ENCODE measurements around the gene CAMP. TPM values are rescaled to one million over a fixed set of nuclear protein-coding genes. Genes with fewer than 3 reads are reported as not detected.

The CAMP gene
- total RNA-seq, 1 donor from 2014 or later, result not detected

GRCh38 chr3:48215876-48216275, 7.4 kb upstream of the CAMP start:
- no peaks in the 10 kb centered on the region for H3K9me3 Mint-ChIP-seq
- H3K27ac Mint-ChIP-seq, result no peak overlapping the region
- H3K36me3 Mint-ChIP-seq, result no peaks in the 10 kb centered on the region
- no peak for DNase-seq (ENCODE audit: extremely low spot score, unreplicated experiment)
- H3K27me3 Mint-ChIP-seq, result no peaks in the 10 kb centered on the region
- TF ChIP-seq CTCF (conservative IDR thresholded peaks at IDR 0.05), result no peak
- no peak overlapping the region for H3K4me3 Mint-ChIP-seq
- no peaks in the 10 kb centered on the region for H3K4me1 Mint-ChIP-seq (ENCODE audit: unreplicated experiment)

GRCh38 chr3:48217449-48217848, 5.8 kb upstream of the CAMP start:
- no peak for DNase-seq (ENCODE audit: extremely low spot score, unreplicated experiment)
- H3K4me1 Mint-ChIP-seq (ENCODE audit: unreplicated experiment), result no peaks in the 10 kb centered on the region
- H3K36me3 Mint-ChIP-seq, result no peaks in the 10 kb centered on the region
- H3K9me3 Mint-ChIP-seq, result no peaks in the 10 kb centered on the region
- no peak overlapping the region for H3K27ac Mint-ChIP-seq
- no peak for TF ChIP-seq CTCF (conservative IDR thresholded peaks at IDR 0.05)
- H3K4me3 Mint-ChIP-seq, result no peak overlapping the region
- no peaks in the 10 kb centered on the region for H3K27me3 Mint-ChIP-seq

GRCh38 chr3:48218537-48218936, 4.8 kb upstream of the CAMP start:
- no peaks in the 10 kb centered on the region for H3K4me1 Mint-ChIP-seq (ENCODE audit: unreplicated experiment)
- H3K27me3 Mint-ChIP-seq, result no peaks in the 10 kb centered on the region
- H3K27ac Mint-ChIP-seq, result no peak overlapping the region
- no peaks in the 10 kb centered on the region for H3K36me3 Mint-ChIP-seq
- H3K4me3 Mint-ChIP-seq, result no peak overlapping the region
- H3K9me3 Mint-ChIP-seq, result no peaks in the 10 kb centered on the region
- DNase-seq (ENCODE audit: extremely low spot score, unreplicated experiment), result no peak
- no peak for TF ChIP-seq CTCF (conservative IDR thresholded peaks at IDR 0.05)

GRCh38 chr3:48219543-48219942, 3.8 kb upstream of the CAMP start:
- Mint-ChIP-seq H3K27me3 (no peaks in the 10 kb centered on the region), H3K27ac (no peak overlapping the region)
- TF ChIP-seq CTCF (conservative IDR thresholded peaks at IDR 0.05), result no peak

GRCh38 chr3:48220746-48221145, 2.5 kb upstream of the CAMP start:
- Mint-ChIP-seq H3K36me3 (no peaks in the 10 kb centered on the region), H3K27ac (no peak overlapping the region), H3K4me1 (ENCODE audit: unreplicated experiment) (no peaks in the 10 kb centered on the region), H3K27me3 (no peaks in the 10 kb centered on the region), H3K4me3 (no peak overlapping the region), H3K9me3 (no peaks in the 10 kb centered on the region)
- no peak for DNase-seq (ENCODE audit: extremely low spot score, unreplicated experiment)
- TF ChIP-seq CTCF (conservative IDR thresholded peaks at IDR 0.05), result no peak

More at GRCh38 chr3:48219543-48219942, 3.8 kb upstream of the CAMP start:
- Mint-ChIP-seq H3K36me3 (no peaks in the 10 kb centered on the region), H3K9me3 (no peaks in the 10 kb centered on the region), H3K4me3 (no peak overlapping the region), H3K4me1 (ENCODE audit: unreplicated experiment) (no peaks in the 10 kb centered on the region)
- no peak for DNase-seq (ENCODE audit: extremely low spot score, unreplicated experiment)

- H3K36me3 Mint-ChIP-seq, result no peaks in the 10 kb centered on the region
- no peak overlapping the region for H3K27ac Mint-ChIP-seq
- no peak overlapping the region for H3K4me3 Mint-ChIP-seq
- H3K27me3 Mint-ChIP-seq, result peaks cover 4% of the 10 kb centered on the region
- H3K4me1 Mint-ChIP-seq (ENCODE audit: unreplicated experiment), result no peaks in the 10 kb centered on the region
- H3K9me3 Mint-ChIP-seq, result no peaks in the 10 kb centered on the region
- no peak for TF ChIP-seq CTCF (conservative IDR thresholded peaks at IDR 0.05)
- no peak for DNase-seq (ENCODE audit: extremely low spot score, unreplicated experiment)
Observed at GRCh38 chr3:48225587-48225986, 2.3 kb downstream of the CAMP start.

Measured in type B pancreatic cell (in vitro differentiated cells).